ENCODE measurements around the gene SCN1B. TPM values are rescaled to one million over a fixed set of nuclear protein-coding genes. Genes with fewer than 3 reads are reported as not detected.

SCN1B gene
- polyA plus RNA-seq, 1 donor from 2014 or later = 1.5 TPM

GRCh38 chr19:35051796-35052195 is 21.5 kb downstream of the SCN1B start:
- TF ChIP-seq EP300 (conservative IDR thresholded peaks at IDR 0.05; ENCODE audit: poor library complexity, severe bottlenecking) (no peak), REST (IDR thresholded peaks at IDR 0.05; ENCODE audit: borderline replicate concordance) (no peak), SMC3 (conservative IDR thresholded peaks at IDR 0.05; ENCODE audit: poor library complexity) (no peak), TAF1 (IDR thresholded peaks at IDR 0.05; ENCODE audit: low read depth) (no peak), RAD21 (conservative IDR thresholded peaks at IDR 0.05) (no peak), EZH2 (IDR thresholded peaks at IDR 0.05; ENCODE audit: borderline replicate concordance, insufficient read depth, low read length, poor library complexity, severe bottlenecking) (no peak), MXI1 (conservative IDR thresholded peaks at IDR 0.05; ENCODE audit: poor library complexity, severe bottlenecking) (no peak), POLR2AphosphoS5 (IDR thresholded peaks at IDR 0.05) (no peak), CTCF (IDR thresholded peaks at IDR 0.05; ENCODE audit: poor library complexity, severe bottlenecking) (no peak)
- Histone ChIP-seq H3F3A (ENCODE audit: insufficient read depth, low read length, poor library complexity, severe bottlenecking) (no peaks in the 10 kb centered on the region), H3K4me2 (ENCODE audit: low read length) (no peak overlapping the region), H3K9me3 (ENCODE audit: low read length) (no peaks in the 10 kb centered on the region), H3K27me3 (ENCODE audit: insufficient read depth, low read depth, low read length) (no peaks in the 10 kb centered on the region), H4K20me1 (ENCODE audit: insufficient read depth) (no peaks in the 10 kb centered on the region), H3K9ac (ENCODE audit: low read length) (no peak overlapping the region), H3K79me2 (replicated peaks; ENCODE audit: insufficient read depth, low read length) (no peaks in the 10 kb centered on the region), H3K27ac (ENCODE audit: low read length) (no peak overlapping the region), H3K36me3 (ENCODE audit: insufficient read depth, low read length) (no peaks in the 10 kb centered on the region), H3K4me3 (ENCODE audit: low read length) (no peak overlapping the region), H2AFZ (ENCODE audit: low read depth, low read length) (no peak overlapping the region), H3K9me2 (ENCODE audit: insufficient read depth, low read length) (no peaks in the 10 kb centered on the region)

DNA sequence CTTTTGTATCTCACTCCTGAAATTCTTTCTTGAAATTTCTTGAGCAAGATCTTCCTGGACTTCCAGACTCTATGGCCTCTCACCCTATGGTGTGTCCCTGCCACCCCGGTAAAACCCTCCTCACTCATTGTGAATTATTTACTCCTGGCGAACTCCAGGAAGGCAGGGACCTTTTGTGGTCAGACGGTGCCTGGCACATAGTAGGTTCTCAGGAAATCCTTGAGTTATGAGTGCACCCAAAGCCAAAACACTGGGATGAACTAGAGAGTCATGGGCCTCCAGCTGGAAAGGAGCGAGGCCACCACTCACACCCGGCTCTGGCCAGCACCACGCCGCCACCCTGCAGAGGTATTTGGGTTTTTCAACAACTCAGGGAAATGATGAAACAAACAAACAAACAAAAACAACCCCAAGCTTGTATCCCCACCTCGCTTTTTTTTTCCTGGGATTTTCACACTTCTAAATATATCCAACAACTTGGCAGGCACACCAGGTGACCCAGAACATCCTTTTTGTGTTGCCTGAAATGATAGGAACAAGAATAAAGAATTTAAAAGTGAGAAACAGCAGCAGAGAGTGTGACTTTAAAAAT is 22.4 kb downstream of the SCN1B start:
- H3K4me3 ChIP-seq (ENCODE audit: low read length) = no peak overlapping the region
- no peaks in the 10 kb centered on the region for H3K36me3 ChIP-seq (ENCODE audit: insufficient read depth, low read length)
- no peak overlapping the region for H3K9ac ChIP-seq (ENCODE audit: low read length)
- H3F3A ChIP-seq (ENCODE audit: insufficient read depth, low read length, poor library complexity, severe bottlenecking) = no peaks in the 10 kb centered on the region
- H3K9me3 ChIP-seq (ENCODE audit: low read length) = no peaks in the 10 kb centered on the region
- no peak overlapping the region for H2AFZ ChIP-seq (ENCODE audit: low read depth, low read length)
- no peaks in the 10 kb centered on the region for H3K27me3 ChIP-seq (ENCODE audit: insufficient read depth, low read depth, low read length)
- H3K79me2 ChIP-seq (replicated peaks; ENCODE audit: insufficient read depth, low read length) = no peaks in the 10 kb centered on the region
- H4K20me1 ChIP-seq (ENCODE audit: insufficient read depth) = no peaks in the 10 kb centered on the region
- H3K9me2 ChIP-seq (ENCODE audit: insufficient read depth, low read length) = no peaks in the 10 kb centered on the region
- H3K27ac ChIP-seq (ENCODE audit: low read length) = no peak overlapping the region
- no peak overlapping the region for H3K4me2 ChIP-seq (ENCODE audit: low read length)
- TF ChIP-seq POLR2AphosphoS5 (IDR thresholded peaks at IDR 0.05) = no peak
- no peak for TF ChIP-seq MXI1 (conservative IDR thresholded peaks at IDR 0.05; ENCODE audit: poor library complexity, severe bottlenecking)
- no peak for TF ChIP-seq TAF1 (IDR thresholded peaks at IDR 0.05; ENCODE audit: low read depth)
- no peak for TF ChIP-seq REST (IDR thresholded peaks at IDR 0.05; ENCODE audit: borderline replicate concordance)
- TF ChIP-seq RAD21 (conservative IDR thresholded peaks at IDR 0.05) = no peak
- no peak for TF ChIP-seq SMC3 (conservative IDR thresholded peaks at IDR 0.05; ENCODE audit: poor library complexity)
- no peak for TF ChIP-seq EZH2 (IDR thresholded peaks at IDR 0.05; ENCODE audit: borderline replicate concordance, insufficient read depth, low read length, poor library complexity, severe bottlenecking)

Data from neural cell (in vitro differentiated cells).